SK-N-SH treated with all-trans-retinoic acid at 6 μM for 48 hours (cell line): ENCODE measurements around the gene RAB19.

ENCODE experiments used
- ARNTL ChIP-seq: fragments of 450-650 bp; formaldehyde crosslinking; IDR thresholded peaks from 2 replicates; pipeline ENCODE4 v1.5.0; 2020; ENCODE audit warnings: low read depth, mild to moderate bottlenecking, moderate library complexity, borderline replicate concordance
- ISL1 ChIP-seq: fragments of 250-450 bp; sonication (Bioruptor Pico); IDR thresholded peaks from 2 replicates; pipeline ENCODE4 v2.1.2; 2022; ENCODE audit warnings: mild to moderate bottlenecking, moderate library complexity
- PPARA ChIP-seq: fragments of 250-450 bp; sonication (Bioruptor Pico); IDR thresholded peaks from 2 replicates; pipeline ENCODE4 v1.5.0; 2020; ENCODE audit warnings: mild to moderate bottlenecking, borderline replicate concordance
- SNAI2 ChIP-seq: fragments of 250-450 bp; sonication (Bioruptor Pico); IDR thresholded peaks from 2 replicates; pipeline ENCODE4 v1.5.0; 2020; ENCODE audit warnings: mild to moderate bottlenecking, moderate library complexity
- TCF4 ChIP-seq: fragments of 250-450 bp; sonication (Bioruptor Pico); IDR thresholded peaks from 2 replicates; pipeline ENCODE4 v1.8.0; 2021; ENCODE audit warnings: mild to moderate bottlenecking, moderate library complexity, borderline replicate concordance
- ZFP3 ChIP-seq: fragments of 250-450 bp; sonication (Bioruptor Pico); IDR thresholded peaks from 2 replicates; pipeline ENCODE4 v1.5.0; 2020; ENCODE audit warnings: mild to moderate bottlenecking, moderate library complexity
- ZFP30 ChIP-seq: fragments of 450-650 bp; formaldehyde crosslinking; IDR thresholded peaks from 2 replicates; pipeline ENCODE4 v1.5.0; 2022; ENCODE audit warnings: mild to moderate bottlenecking, moderate library complexity
- ZNF565 ChIP-seq: fragments of 450-650 bp; formaldehyde crosslinking; conservative IDR thresholded peaks from 2 replicates; pipeline ENCODE4 v1.5.0; 2020; ENCODE audit warnings: low read depth, mild to moderate bottlenecking, moderate library complexity
- ZNF70 ChIP-seq: fragments of 450-650 bp; formaldehyde crosslinking; IDR thresholded peaks from 2 replicates; pipeline ENCODE4 v1.5.0; 2020; ENCODE audit warnings: mild to moderate bottlenecking, moderate library complexity
- ZNF8 ChIP-seq: fragments of 450-650 bp; formaldehyde crosslinking; IDR thresholded peaks from 2 replicates; pipeline ENCODE4 v1.5.0; 2020; ENCODE audit warnings: mild to moderate bottlenecking, moderate library complexity
- TF ChIP-seq, protein P1 (sequence below): fragments of 250-450 bp; sonication (Bioruptor Pico); IDR thresholded peaks from 2 replicates; pipeline ENCODE4 v1.8.0; 2020; ENCODE audit warnings: mild to moderate bottlenecking, moderate library complexity, borderline replicate concordance
- TF ChIP-seq, protein P2 (sequence below): fragments of 250-450 bp; sonication (Bioruptor Pico); IDR thresholded peaks from 2 replicates; pipeline ENCODE4 v1.5.0; 2020; ENCODE audit warnings: mild to moderate bottlenecking, moderate library complexity

DNA sequence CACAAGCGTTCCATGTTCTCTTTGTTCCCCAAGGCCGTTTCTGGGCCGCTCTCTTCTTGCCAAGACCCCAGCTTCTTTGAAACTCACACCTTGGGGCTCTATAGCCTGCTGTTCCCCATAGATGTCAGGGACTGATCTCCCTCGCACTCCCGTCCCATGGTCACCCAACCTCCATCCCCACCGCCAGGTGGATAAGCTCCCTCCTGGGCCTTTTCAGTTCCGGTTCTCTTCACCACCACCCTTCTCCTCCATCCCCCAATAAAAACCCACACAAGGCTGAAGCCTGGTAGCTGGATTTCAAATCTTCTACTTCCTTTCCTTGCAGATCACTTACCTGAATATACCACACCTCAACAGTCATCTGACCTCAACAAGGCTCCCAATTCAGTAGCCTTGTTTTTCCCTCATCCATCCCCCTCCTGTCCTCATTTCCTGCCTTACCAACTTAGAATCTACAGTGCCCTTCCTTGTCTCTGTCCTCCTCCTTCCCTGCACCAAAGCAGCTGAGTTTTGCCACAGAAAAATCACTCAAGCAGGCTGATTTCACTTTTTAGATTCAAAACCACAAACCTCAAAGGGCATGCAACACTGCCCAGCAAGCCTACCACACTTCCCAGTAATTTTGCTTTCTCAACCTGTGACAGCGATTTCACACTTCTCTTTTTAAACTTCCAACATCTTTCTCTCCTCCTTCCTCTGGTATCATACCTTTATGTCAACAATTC, 13.2 kb upstream of the RAB19 start:
- TF ChIP-seq ISL1 (CRISPR knock-in tag) (no peak), ZNF8 (CRISPR knock-in tag) (no peak), ARNTL (no peak), ZNF565 (CRISPR knock-in tag) (no peak), TCF4 (no peak), PPARA (CRISPR knock-in tag) (no peak), ZFP3 (CRISPR knock-in tag) (no peak), ZNF70 (CRISPR knock-in tag) (no peak), SNAI2 (CRISPR knock-in tag) (no peak), ZFP30 (CRISPR knock-in tag) (no peak)
- TF ChIP-seq, protein P1, sequence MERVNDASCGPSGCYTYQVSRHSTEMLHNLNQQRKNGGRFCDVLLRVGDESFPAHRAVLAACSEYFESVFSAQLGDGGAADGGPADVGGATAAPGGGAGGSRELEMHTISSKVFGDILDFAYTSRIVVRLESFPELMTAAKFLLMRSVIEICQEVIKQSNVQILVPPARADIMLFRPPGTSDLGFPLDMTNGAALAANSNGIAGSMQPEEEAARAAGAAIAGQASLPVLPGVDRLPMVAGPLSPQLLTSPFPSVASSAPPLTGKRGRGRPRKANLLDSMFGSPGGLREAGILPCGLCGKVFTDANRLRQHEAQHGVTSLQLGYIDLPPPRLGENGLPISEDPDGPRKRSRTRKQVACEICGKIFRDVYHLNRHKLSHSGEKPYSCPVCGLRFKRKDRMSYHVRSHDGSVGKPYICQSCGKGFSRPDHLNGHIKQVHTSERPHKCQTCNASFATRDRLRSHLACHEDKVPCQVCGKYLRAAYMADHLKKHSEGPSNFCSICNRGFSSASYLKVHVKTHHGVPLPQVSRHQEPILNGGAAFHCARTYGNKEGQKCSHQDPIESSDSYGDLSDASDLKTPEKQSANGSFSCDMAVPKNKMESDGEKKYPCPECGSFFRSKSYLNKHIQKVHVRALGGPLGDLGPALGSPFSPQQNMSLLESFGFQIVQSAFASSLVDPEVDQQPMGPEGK: no peak
- TF ChIP-seq, protein P2, sequence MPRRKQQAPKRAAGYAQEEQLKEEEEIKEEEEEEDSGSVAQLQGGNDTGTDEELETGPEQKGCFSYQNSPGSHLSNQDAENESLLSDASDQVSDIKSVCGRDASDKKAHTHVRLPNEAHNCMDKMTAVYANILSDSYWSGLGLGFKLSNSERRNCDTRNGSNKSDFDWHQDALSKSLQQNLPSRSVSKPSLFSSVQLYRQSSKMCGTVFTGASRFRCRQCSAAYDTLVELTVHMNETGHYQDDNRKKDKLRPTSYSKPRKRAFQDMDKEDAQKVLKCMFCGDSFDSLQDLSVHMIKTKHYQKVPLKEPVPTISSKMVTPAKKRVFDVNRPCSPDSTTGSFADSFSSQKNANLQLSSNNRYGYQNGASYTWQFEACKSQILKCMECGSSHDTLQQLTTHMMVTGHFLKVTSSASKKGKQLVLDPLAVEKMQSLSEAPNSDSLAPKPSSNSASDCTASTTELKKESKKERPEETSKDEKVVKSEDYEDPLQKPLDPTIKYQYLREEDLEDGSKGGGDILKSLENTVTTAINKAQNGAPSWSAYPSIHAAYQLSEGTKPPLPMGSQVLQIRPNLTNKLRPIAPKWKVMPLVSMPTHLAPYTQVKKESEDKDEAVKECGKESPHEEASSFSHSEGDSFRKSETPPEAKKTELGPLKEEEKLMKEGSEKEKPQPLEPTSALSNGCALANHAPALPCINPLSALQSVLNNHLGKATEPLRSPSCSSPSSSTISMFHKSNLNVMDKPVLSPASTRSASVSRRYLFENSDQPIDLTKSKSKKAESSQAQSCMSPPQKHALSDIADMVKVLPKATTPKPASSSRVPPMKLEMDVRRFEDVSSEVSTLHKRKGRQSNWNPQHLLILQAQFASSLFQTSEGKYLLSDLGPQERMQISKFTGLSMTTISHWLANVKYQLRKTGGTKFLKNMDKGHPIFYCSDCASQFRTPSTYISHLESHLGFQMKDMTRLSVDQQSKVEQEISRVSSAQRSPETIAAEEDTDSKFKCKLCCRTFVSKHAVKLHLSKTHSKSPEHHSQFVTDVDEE (CRISPR knock-in tag): no peak
